Endodermal cell (in vitro differentiated cells): ENCODE results near the gene SMR3A. TPM values are rescaled to one million over a fixed set of nuclear protein-coding genes. Genes with fewer than 3 reads are reported as not detected.

ENCODE experiments used
- DNase-seq: peaks from one replicate; pipeline ENCODE4 v3.0.0-alpha.2; 2017
- H3K27ac ChIP-seq: 2 replicates; pipeline ENCODE4 v1.5.1; 2013; ENCODE audit warnings: mild to moderate bottlenecking, low read depth, low read length, moderate library complexity
- H3K27me3 ChIP-seq: 2 replicates; pipeline ENCODE4 v1.6.1; 2013; ENCODE audit warnings: mild to moderate bottlenecking, low read length, moderate library complexity; ENCODE audit not compliant: insufficient read depth, control insufficient read depth, poor library complexity, severe bottlenecking
- H3K36me3 ChIP-seq: 2 replicates; pipeline ENCODE4 v1.7.0; 2013; ENCODE audit warnings: mild to moderate bottlenecking, low read length, moderate library complexity; ENCODE audit not compliant: control insufficient read depth, insufficient read depth
- H3K4me1 ChIP-seq: one replicate; pipeline ENCODE4 v1.7.0; 2013; ENCODE audit warnings: low read length; ENCODE audit not compliant: control insufficient read depth, insufficient read depth
- H3K4me3 ChIP-seq: 2 replicates; pipeline ENCODE4 v1.5.1; 2013; ENCODE audit warnings: mild to moderate bottlenecking, low read length, moderate library complexity
- H3K9ac ChIP-seq: 2 replicates; pipeline ENCODE4 v1.6.1; 2013; ENCODE audit warnings: mild to moderate bottlenecking, low read length, moderate library complexity; ENCODE audit not compliant: poor library complexity, severe bottlenecking; ENCODE audit errors: extremely low read depth
- H3K9me3 ChIP-seq: 2 replicates; pipeline ENCODE4 v1.6.1; 2013; ENCODE audit warnings: mild to moderate bottlenecking, low read length, moderate library complexity; ENCODE audit not compliant: control insufficient read depth
- H3K27ac Mint-ChIP-seq: 2 replicates; pipeline ENCODE4 v1.8.0; 2020; ENCODE audit warnings: mixed read lengths
- H3K27me3 Mint-ChIP-seq: 2 replicates; pipeline ENCODE4 v1.8.0; 2021; ENCODE audit warnings: mild to moderate bottlenecking, mixed read lengths; ENCODE audit not compliant: insufficient read depth
- H3K36me3 Mint-ChIP-seq: 2 replicates; pipeline ENCODE4 v1.8.0; 2020; ENCODE audit warnings: low read depth, mixed read lengths
- H3K4me1 Mint-ChIP-seq: 2 replicates; pipeline ENCODE4 v1.8.0; 2020; ENCODE audit warnings: mixed read lengths
- H3K4me3 Mint-ChIP-seq: 2 replicates; pipeline ENCODE4 v1.8.0; 2020; ENCODE audit warnings: mild to moderate bottlenecking, moderate library complexity, mixed read lengths
- H3K9me3 Mint-ChIP-seq: 2 replicates; pipeline ENCODE4 v1.8.0; 2020; ENCODE audit warnings: mild to moderate bottlenecking, mixed read lengths
- CTCF ChIP-seq: fragments of 200-600 bp; sonication (generic); conservative IDR thresholded peaks from 2 replicates; pipeline ENCODE4 v1.5.0; 2021; ENCODE audit warnings: antibody characterized with exemption, mild to moderate bottlenecking
- WGBS, 2 experiments: methylation state at CpG; one replicate each; pipeline versions ENCODE4 v1.1.5 to v1.1.7; 2013; ENCODE audit warnings: missing lambda C conversion rate in 2 of 2, mixed read lengths in 1 of 2; ENCODE audit not compliant: insufficient coverage in 1 of 2, insufficient read length in 1 of 2; 5-methylcytosine and 5-hydroxymethylcytosine counted together
- long read RNA-seq, 4 experiments: library from polyadenylated mRNA in 2 of 4; library from RNA in 1 of 4; library from capped mRNA in 1 of 4; stranded (forward) in 3 of 4; unstranded in 1 of 4; transcript quantifications; one replicate each; pipeline ENCODE4 v2.0.0, GENCODE V29; 2020 to 2021; ENCODE audit warnings: inconsistent platforms in 1 of 4
- polyA plus RNA-seq, 2 experiments: library from polyadenylated mRNA; stranded (reverse); fragments of 50-300 nt; gene quantifications; one replicate each; pipeline ENCODE4 v1.2.3, GENCODE V29; 2013
- total RNA-seq, 2 donors: library from RNA; stranded (reverse); fragmentation: NEBNext Ultra II Directional in 1 of 2; extraction: Animal tissue kit (Norgen Biotek cat#: 25700) in 1 of 2; gene quantifications; 2 replicates in 1 of 2; 3 replicates in 1 of 2; pipeline ENCODE4 v1.2.1, GENCODE V29; 2021

SMR3A gene
- not detected for total RNA-seq
- polyA plus RNA-seq (2013, experiment 1 of 2): not detected
- polyA plus RNA-seq (2013, experiment 2 of 2): not detected
- long read RNA-seq, experiment 1: 0 reads
- long read RNA-seq, experiment 2: 0 reads
- long read RNA-seq, experiment 3: 0 reads
- long read RNA-seq, experiment 4: 0 reads

DNA sequence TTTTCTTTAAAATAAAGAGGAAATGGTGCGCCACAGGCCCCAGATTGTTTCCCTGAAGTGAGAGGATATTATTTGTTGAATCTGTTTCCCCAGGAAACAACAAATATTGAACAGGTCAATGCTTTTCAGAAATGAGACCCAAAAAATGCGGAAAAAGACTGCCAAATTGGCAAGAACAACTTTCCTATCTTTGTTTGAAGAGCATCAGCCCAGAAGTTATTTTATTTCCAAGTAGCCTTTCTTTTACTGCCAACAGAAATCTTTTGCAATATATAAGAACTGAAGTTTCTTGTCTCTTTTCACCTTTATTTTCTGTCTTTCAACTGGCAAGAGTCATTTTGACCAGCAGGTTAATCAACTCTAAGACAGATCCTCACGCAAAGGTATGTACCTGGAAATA, at the start of gene SMR3A:
Gene SMR3A (plus strand): TSS at position 301 of the 400 bp plus-strand sequence. CDS start 1,356 bp downstream, outside the sequence.
- Histone ChIP-seq H3K4me1 (no peaks in the 10 kb centered on the region), H3K4me3 (no peak within 1 kb of the TSS), H3K9ac (no peak within 1 kb of the TSS), H3K27me3 (no peaks in the 10 kb centered on the region), H3K9me3 (no peaks in the 10 kb centered on the region), H3K27ac (no peak within 1 kb of the TSS), H3K36me3 (no peaks in the 10 kb centered on the region)
- DNase-seq: no peak
- 96 to 100% methylated on average over 2 to 3 of the region's 3 CpGs for WGBS, 2 experiments
- no peak for TF ChIP-seq CTCF
- no peaks in the 10 kb centered on the region for H3K27me3 Mint-ChIP-seq
- H3K36me3 Mint-ChIP-seq: no peaks in the 10 kb centered on the region
- H3K4me1 Mint-ChIP-seq: peaks cover 3% of the 10 kb centered on the region
- H3K9me3 Mint-ChIP-seq: no peaks in the 10 kb centered on the region
- no peak within 1 kb of the TSS for H3K27ac Mint-ChIP-seq
- H3K4me3 Mint-ChIP-seq: no peak within 1 kb of the TSS

DNA sequence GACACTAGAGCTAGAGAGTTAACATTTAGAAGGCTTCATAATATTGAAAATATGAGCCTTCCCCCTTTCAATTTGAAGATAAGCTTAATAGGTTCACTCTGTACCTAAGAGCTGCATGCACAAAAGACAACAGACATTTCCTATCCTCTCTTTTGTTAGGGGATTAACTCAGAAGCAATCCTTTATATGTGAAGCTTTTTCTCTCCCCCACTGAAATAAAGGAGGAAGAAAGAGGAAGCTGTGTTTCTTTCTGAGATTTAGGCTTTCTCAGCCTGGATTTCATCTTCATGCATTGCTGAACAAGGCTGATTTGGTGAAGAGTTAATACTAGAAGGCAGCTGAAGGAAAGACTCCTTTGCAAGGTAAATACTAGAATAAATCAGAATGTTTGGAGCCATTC, 46.8 kb upstream of the SMR3A start:
- H3K27ac ChIP-seq: peak overlapping the region; percentile 1
- no peaks in the 10 kb centered on the region for H3K27me3 ChIP-seq
- H3K4me1 ChIP-seq: peaks cover 4% of the 10 kb centered on the region
- H3K9ac ChIP-seq: no peak overlapping the region
- H3K36me3 ChIP-seq: no peaks in the 10 kb centered on the region
- H3K27me3 Mint-ChIP-seq: no peaks in the 10 kb centered on the region
- peaks cover 16% of the 10 kb centered on the region for H3K9me3 ChIP-seq
- H3K36me3 Mint-ChIP-seq: peaks cover 6% of the 10 kb centered on the region
- H3K27ac Mint-ChIP-seq: peak overlapping the region; percentile 90
- no peak for TF ChIP-seq CTCF
- H3K9me3 Mint-ChIP-seq: peaks cover 15% of the 10 kb centered on the region
- peaks cover 38% of the 10 kb centered on the region for H3K4me1 Mint-ChIP-seq
- no peak for DNase-seq
- peak overlapping the region; percentile 21 for H3K4me3 Mint-ChIP-seq
- peak overlapping the region; percentile 68 for H3K4me3 ChIP-seq

DNA sequence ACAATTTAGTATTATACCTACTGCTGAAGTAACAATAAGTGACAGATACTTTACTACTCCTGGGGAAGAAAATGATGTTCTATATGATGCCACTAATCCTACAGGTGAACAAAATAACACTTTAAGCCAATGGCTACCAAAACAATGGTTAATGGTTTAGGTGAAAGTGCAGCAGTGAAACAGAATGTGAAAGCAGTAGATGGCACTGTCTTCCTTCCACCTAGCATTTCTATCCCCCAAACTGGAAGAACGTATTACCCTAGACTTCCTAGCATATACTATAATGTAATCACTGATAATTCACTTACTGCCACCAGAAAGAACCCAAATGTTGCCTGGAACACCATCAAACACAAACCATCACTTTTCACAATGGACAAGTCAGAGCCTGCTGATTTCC, 44.6 kb upstream of the SMR3A start:
- Histone ChIP-seq H3K27ac (no peak overlapping the region), H3K9ac (no peak overlapping the region), H3K36me3 (no peaks in the 10 kb centered on the region), H3K4me1 (peaks cover 4% of the 10 kb centered on the region), H3K9me3 (peaks cover 18% of the 10 kb centered on the region), H3K4me3 (no peak overlapping the region), H3K27me3 (no peaks in the 10 kb centered on the region)
- Mint-ChIP-seq H3K27me3 (no peaks in the 10 kb centered on the region), H3K4me3 (no peak overlapping the region), H3K4me1 (peaks cover 32% of the 10 kb centered on the region), H3K27ac (no peak overlapping the region), H3K36me3 (peaks cover 9% of the 10 kb centered on the region), H3K9me3 (peaks cover 28% of the 10 kb centered on the region)
- peak; percentile 48 for TF ChIP-seq CTCF
- DNase-seq: no peak
- 74% methylated on average over 1 of the region's 1 CpG; no CpG with 5 or more reads in 1 of the 2 experiments for WGBS, 2 experiments
